HUDEP-2 (cell line): ENCODE data around the gene PCOLCE2.

Source experiments
- DNase-seq, 76 experiments: peaks; one replicate each; lab custom pipeline; 2025; ENCODE audit not compliant: unreplicated experiment in 76 of 76; lab: John Stamatoyannopoulos, UW

Gene PCOLCE2, protein sequence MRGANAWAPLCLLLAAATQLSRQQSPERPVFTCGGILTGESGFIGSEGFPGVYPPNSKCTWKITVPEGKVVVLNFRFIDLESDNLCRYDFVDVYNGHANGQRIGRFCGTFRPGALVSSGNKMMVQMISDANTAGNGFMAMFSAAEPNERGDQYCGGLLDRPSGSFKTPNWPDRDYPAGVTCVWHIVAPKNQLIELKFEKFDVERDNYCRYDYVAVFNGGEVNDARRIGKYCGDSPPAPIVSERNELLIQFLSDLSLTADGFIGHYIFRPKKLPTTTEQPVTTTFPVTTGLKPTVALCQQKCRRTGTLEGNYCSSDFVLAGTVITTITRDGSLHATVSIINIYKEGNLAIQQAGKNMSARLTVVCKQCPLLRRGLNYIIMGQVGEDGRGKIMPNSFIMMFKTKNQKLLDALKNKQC

DNA sequence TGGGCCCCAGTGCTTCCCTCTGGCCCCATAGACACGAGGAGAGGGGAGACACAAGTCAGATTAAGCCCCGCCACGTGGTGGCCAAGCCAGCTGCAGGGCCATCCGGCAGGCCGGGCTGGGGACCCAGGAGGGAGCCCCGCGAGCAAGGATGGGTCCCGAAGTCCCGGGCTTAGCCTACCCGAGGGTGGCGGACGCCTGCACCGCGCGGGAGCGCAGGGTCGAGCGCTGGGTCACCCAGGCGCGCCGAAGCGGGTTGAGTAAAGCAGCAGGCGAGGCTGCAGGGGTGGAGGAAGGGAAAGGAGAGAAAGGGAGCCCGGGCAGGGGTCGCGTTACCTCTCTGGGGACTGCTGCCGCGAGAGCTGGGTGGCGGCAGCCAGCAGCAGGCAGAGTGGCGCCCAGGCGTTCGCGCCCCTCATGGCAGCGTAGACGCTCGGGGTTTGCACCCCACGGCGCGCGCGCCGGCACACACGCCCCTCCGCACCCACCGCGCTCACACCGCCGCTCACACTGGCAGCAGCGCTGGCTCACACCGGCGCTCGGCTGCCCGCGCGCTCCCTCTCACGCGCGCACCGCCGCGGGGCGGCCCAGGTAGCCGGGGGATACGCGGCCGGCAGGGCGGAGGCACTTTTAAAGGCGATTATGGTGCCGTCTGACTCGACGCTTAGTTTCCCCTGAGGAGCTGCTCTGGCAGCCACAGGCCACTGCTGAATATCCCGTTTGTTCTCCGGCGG lies at the start of gene PCOLCE2:
Gene PCOLCE2, minus strand, starts transcription at position 603 of the 731 bp plus-strand sequence. Its CDS starts 187 bp downstream, at position 416.
- DNase-seq, result peak in 3 of 76 experiments; percentile 10 to 17 (median 13)

DNA sequence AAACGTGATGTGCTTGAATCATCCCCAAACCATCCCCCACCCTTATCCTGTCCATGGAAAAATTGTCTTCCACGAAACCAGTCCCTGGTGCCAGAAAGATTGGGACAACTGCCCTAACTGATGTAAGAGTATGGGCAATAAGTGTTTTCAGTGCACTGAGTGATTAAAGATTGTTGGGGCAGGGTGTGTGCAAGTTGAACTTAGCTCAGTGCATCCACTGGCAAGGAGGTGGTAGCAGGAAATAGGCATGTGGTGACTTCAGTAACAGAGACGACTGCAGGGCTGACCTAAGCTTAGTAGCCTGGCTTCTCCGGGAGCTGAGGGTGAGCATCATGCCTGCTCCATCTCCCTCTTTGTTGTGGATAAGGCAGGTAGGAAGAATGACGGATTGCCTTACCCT lies 47.1 kb upstream of the PCOLCE2 start:
- DNase-seq, result no peak

DNA sequence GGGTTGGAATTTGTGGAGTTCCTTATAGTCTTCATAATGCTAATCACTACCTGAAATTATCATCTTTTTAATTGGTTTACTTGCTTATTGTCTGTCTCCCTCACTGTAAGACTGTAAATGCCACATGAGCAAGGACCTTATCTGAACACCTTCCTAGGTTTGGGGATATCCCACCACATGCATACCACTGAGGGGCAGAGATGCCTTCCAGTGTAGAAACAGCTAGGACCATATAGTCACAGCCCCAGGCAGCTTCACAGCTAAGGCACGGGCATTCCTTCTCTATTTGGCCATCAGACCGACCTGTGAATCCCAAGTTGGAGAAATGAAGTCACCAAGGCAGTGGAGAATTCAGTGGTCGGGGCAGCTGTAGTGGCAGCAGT lies 46.0 kb upstream of the PCOLCE2 start:
- DNase-seq, result no peak

DNA sequence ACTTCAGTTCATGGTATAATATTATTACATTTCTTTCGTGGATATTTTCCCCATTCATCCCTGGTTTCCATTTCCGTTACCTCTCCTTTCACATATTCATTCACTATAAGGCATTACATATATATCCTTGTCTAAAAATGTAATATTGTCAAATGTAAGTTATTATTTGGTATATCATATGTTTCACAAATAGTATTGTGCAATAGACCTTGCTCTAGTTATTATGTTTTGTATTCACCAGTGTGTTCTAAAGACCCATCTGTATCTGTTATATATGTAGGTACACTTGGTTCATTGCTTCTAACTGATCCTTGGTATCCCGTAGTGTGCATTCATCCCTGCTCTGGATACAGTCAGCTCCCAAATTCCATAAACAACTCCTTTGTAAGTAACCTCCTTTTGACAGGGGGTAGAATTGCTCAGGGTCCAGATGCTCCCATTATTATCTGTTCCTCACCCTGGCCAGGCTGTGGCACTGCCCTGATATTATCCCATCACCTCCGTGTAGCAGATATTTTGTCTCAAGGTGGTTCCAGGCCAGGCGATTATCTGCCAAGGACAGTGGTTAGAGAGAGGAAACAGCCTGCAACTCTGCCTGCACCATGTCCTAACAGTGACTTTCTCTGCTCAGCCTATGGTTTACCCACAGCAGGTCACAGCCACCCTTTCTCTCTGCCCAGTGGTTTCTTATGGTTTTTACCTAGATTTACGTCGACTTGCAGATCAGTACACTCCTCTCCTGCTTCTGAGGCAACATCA lies 45.4 kb upstream of the PCOLCE2 start:
- peak in 57 of 76 experiments; percentile 4 to 77 (median 36) for DNase-seq

DNA sequence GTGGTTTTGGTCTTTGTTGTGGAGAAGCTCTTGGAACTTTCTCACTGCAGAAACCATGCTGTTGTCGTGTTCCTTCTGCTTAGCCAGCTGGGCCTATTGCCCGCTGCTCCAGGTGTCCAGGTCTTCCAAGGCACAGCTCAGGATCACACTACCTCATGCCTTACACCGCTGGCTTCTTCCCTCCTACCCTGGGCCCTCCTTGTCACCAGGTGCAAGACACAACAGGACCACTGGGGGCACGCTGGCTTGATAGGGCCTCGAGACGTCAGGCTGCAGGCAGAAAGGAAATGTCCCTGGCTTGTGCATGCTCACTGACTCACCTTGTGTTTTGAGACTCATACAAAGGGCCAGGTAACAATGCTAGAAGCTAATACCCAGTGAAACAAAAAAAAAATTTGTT lies 42.3 kb upstream of the PCOLCE2 start:
- peak in 4 of 76 experiments; percentile 3 to 33 (median 16) for DNase-seq

DNA sequence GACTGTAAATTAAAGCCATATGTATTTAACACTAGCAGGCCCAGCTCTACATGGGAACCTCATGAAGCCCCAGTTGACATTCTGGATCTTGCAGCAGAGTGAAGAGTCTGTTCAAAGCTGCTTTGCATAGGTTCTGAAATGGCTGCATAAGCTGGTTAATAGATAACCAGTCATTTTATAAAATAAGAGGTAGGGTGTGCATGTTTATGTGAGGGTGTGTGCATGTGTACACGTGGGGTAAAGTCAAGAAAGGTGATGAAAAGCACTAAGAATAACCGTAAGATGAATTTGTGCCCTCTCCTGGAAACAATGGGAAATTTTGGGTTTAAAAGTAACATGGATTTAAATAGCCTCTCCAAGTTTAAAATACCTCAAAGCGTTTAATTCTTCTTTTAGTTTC lies 41.6 kb upstream of the PCOLCE2 start:
- no peak for DNase-seq

DNA sequence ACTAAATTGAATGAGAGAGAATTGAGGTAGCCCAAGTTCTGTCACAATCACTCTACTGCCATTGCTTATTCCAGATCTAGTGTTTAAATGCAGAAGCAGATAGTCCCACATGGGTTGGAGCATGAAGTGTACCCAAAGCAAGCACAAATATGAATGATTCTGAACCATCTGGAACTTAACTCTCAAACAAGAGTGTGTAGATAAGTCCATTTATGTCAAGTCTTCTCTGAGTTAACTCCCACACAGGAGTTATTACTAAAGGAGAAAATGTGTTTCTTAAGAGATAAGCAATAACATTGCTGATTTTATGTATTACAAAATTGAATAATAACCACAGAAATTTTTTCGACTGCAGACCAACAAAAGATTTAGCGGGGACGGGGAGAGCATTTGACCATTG lies 41.0 kb upstream of the PCOLCE2 start:
- peak in 40 of 76 experiments; percentile 3 to 89 (median 59) for DNase-seq

DNA sequence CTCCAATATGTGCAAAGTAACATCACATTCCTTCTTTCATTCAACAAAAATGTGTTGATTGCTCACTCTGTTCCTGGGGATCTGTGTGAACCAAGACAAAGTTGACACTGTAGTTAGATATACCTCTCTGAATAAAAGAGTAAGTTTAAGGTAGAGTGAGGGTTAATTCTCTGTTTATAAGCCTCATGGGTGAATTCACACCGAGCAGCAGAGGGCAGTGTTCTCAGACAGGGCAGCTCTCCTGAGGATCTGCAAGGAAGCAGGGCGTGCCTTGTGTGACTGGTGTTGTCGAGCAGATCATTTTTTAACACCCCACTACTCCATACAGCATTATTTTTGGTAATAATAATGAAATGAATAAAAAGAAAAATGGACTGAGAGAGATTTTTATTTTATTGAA lies 40.2 kb upstream of the PCOLCE2 start:
- peak in 71 of 76 experiments; percentile 6 to 84 (median 65) for DNase-seq

DNA sequence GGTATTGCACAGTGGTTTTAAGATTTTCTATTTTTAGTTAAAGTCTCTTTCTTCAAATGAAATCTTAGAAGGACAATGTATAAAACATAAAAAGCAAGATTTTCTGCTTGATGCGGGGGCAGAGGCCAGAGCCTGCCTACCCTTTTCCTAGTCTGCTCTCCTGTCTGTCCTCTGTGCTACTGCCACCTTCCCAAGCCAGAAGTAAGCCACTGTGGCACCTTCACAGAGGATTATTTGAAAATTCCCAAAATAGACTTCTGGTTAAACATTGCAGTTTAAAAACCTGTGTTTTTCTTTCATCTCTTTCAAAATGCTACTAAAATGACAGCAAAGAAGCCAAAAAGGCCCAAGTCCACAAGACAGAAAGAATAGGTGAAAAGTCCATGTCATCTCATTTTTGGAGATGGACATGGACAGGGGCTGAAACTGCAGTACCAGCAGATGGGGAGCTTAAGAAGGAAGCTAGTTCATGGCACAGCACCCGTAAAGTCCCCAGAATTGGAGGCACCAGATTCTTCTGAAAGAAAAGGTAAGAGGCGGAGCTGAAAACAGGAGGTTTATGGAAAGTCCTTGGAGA lies 37.6 kb upstream of the PCOLCE2 start:
- no peak for DNase-seq

DNA sequence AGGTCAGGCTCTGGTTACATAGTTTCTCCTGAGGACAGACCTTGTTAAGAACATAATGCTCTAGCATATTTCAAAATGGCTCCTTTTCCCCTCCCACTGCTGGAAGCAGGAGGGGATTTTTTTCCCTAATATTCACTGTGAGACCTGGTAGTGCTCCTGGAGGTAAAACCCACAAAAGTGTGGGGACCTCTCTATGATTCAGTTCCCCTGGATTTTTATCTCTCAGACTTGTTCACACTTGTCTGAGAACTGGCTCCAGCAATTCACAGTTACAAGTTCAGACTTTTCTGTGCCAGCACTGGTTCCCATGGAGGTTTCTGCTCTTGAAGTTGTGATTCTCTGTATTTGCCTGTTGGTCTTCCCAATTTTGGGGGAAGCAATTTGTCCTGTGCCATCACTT lies 36.3 kb upstream of the PCOLCE2 start:
- DNase-seq, result no peak

DNA sequence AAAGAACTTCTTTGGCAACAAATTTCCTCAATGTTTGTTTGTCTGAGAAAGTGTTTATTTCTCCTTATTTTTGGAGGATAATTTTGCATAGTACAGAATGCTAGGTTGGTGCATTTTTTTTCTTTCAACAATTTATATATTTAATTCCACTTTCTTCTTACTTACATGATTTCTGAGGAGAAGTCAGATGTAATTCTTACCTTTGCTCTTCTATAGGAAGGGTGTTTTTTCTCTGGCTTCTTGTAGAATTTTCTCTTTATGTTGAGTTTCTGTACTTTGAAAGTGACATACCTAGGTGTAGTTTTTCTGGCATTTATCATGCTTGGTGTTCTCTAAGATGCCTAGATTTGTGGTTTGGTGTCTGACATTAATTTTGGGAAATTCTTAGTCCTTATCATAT lies 34.8 kb upstream of the PCOLCE2 start:
- DNase-seq, result no peak

DNA sequence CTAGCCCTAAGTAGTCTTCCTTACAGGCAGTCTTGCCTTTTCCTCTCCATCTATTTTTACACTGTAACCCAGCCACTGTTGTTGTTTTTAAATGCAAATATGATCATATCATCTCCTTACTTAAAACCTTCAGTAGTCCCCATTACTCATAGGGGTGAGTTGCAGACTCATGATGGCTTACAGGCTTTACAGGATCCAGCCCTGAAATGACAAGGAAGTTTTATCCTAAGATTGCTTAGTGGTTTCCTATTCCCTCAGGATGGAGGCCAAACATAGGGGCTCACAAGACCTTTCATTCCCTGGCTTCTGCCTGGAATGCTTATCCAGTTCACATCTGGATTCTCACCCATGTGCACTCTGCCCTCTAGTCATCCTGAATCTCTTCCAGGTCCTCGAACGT lies 27.7 kb upstream of the PCOLCE2 start:
- no peak for DNase-seq

DNA sequence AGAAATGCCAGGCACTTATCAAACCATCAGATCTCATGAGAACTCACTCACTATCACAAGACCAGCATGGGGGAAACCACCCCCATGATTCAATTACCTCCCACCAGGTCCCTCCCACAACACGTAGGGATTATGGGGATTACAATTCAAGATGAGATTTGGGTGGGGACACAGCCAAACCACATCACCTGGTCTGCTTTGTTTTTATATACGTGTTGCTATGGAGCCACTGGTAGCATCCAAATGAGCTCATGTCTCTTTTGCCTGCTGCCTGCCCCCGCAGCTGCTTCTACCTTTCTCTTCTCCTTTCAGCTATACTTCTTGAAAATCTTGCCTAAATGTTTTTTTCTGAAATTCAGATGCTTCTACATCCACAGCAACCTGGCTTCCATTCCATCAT lies 26.8 kb upstream of the PCOLCE2 start:
- no peak for DNase-seq

DNA sequence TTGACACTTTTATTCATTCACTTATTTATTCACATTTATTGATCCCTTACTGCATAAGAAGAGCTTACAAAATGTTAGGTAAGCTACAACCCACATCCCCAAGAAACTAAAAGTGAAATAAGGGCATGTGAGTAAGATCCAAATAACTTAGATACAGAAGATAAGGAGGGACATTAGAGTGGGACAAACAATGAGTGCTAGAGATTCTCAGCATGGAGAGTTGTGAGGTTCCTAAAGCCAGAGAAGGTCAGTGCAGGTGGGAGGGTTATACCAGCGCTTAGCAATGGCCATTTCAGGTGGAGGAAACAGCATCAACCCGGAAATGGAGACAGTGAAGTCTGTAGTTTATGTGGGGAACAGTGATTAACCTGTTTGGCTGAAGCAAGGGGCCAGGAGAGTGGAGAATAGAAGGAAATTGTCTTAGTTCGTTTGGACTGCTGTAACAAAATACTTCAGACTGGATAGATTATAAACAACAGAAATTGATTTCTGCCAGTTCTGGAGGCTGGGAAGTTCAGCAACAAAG lies 25.5 kb upstream of the PCOLCE2 start:
- DNase-seq, result no peak

DNA sequence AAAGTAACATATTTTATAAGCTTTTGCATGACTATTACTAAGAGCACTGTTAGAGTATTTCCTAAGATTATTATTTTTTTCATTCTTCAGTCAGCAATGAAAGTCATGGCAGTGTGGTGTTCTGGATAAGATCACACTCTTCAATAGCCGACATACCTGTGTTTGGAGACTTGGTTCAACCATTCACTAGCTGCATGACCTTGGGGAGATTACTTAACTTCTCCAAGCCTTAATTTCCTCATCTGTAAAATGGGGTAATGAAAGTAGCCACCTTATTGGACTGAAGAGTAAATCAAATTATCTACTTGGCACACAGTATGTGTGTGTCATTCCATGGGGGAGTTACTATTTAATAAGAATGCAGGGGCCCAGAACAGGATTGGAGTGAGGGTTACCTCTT lies 24.5 kb upstream of the PCOLCE2 start:
- DNase-seq, result no peak

DNA sequence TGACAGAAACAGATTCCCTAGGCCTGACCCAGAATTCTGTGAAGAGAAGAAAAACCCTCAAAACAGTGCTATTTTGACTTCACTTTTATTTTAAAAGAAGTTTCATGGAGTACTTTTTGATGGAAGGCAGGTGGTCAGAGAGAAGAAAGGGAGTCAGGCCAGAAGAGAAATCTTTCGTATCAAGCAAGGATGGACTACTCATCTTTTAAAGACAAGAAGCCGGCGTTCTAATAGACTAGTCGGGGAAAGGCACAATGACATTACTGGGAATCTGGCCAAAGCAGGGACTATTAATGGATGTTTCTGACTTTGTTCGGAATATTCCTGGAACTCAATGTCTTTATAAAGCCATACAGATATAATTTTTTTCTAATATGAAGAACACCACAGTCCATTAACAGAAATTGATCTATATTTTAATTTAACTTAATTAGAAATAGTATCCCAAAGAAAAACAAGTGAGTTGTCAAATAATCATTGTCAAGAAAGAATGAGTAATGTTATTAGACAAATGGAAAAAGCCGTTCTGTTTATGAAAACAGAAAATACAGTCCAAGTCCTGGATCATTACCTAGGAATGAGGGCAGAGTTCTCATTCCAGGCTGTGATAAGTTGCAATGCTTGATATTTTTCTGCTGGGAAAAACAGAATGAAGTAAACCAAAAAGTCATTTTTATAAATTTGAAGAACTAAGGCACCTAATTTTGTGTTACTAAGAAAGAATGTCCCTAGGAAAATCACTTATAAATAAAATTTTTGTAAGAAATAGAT lies 23.7 kb upstream of the PCOLCE2 start:
- no peak for DNase-seq

DNA sequence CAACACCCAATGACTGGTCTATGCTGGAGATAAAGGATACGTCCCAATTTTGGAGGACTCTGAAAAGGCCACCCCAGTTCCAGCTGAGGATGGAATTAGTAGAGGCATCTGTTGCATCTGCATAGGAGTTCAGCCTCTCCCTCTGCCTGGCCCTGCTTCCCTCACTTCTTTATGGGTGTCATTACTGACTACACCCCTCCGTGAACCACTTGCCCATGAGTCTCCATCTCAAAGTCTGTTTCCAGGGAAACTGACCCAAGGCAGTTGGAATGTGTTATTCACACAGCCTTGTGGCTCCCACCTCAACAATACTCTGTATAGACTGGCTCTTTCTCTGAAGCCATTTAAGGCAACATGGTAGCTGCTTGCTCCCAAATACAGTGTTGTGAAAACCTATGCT lies 21.4 kb upstream of the PCOLCE2 start:
- DNase-seq, result no peak

DNA sequence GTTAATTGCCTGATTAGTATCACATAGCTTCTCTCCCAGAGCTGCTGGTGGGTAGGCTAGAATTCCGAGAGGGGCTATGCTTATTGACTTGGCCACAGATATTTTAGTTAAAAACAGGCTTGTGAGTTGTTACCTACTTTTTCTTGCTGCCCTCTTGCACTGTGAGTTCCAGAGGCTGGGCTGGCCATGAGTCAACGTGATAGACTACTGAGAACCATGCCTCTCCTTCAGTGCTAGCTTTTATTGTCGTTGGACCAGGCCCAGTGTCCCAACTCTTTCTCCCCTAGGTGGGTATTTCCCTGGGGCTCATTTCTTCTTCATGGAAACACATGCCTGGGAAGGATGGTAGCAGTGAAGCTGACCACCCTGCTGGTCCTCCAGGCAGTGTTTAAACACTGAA lies 20.4 kb upstream of the PCOLCE2 start:
- DNase-seq, result no peak

DNA sequence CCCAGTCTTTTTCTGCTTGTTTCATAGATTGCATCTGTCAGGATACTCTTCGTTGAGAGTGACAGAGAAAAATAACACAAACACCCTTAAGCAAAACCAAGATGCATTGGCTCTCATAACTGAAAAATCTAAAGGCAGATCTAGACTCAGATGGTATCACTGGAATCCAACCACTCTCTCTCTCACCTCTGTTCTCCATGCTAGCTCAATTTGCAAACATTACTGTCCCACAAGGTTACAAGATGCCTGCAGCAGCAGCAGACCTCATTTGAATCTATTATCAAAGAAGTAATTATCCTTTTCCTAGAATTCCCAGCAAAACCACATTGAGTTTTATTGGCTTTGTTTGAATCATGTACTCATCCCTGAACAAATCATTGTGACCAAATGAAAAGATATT lies 19.1 kb upstream of the PCOLCE2 start:
- DNase-seq, result no peak
